Fibroblast of lung (primary cell): ENCODE data around the gene BBC3. TPM values are rescaled to one million over a fixed set of nuclear protein-coding genes. Genes with fewer than 3 reads are reported as not detected.
A peak's percentile ranks its signal among the peaks of the same experiment; 100 is the strongest.

Experiments used
- DNase-seq, 2 donors: peaks; one replicate each; pipeline versions ENCODE4 v3.0.0 to v3.0.0-alpha.2; 2010; ENCODE audit warnings: low read depth in 2 of 2
- H2AFZ ChIP-seq: 2 replicates; pipeline ENCODE4 v1.5.1; 2012; ENCODE audit warnings: low read length, control low read depth, inconsistent platforms
- H3K27ac ChIP-seq: 2 replicates; pipeline ENCODE4 v1.5.1; 2011; ENCODE audit warnings: low read length, control low read depth; ENCODE audit not compliant: insufficient read depth
- H3K27me3 ChIP-seq: 2 replicates; pipeline ENCODE4 v1.5.1; 2011; ENCODE audit warnings: mild to moderate bottlenecking, low read length; ENCODE audit not compliant: control insufficient read depth, insufficient read depth
- H3K36me3 ChIP-seq: 2 replicates; pipeline ENCODE4 v1.5.1; 2011; ENCODE audit warnings: low read length; ENCODE audit not compliant: control insufficient read depth, insufficient read depth
- H3K4me1 ChIP-seq: 2 replicates; pipeline ENCODE4 v1.5.1; 2011; ENCODE audit warnings: low read length; ENCODE audit not compliant: control insufficient read depth, insufficient read depth; ENCODE audit errors: extremely low read depth
- H3K4me2 ChIP-seq: 2 replicates; pipeline ENCODE4 v1.5.1; 2011; ENCODE audit warnings: low read length, control low read depth; ENCODE audit not compliant: insufficient read depth; ENCODE audit errors: extremely low read depth
- H3K4me3 ChIP-seq, 4 experiments: fragments of 200-600 bp in 1 of 4; sonication (generic) in 1 of 4; replicated peaks in 1 of 4; 2 replicates each; pipeline ENCODE4 v1.5.1; 2011 to 2016; ENCODE audit warnings: low read length in 4 of 4, low read depth in 3 of 4, mild to moderate bottlenecking in 3 of 4, control low read depth in 2 of 4, inconsistent platforms in 1 of 4, mixed read lengths in 1 of 4; ENCODE audit not compliant: insufficient read depth in 1 of 4; ENCODE audit errors: control extremely low read depth in 1 of 4
- H3K79me2 ChIP-seq: 2 replicates; pipeline ENCODE4 v1.5.1; 2012; ENCODE audit warnings: mild to moderate bottlenecking, low read length, inconsistent platforms; ENCODE audit not compliant: control insufficient read depth, insufficient read depth
- H3K9ac ChIP-seq: 2 replicates; pipeline ENCODE4 v1.5.1; 2011; ENCODE audit warnings: mild to moderate bottlenecking, low read length, control low read depth; ENCODE audit not compliant: insufficient read depth
- H3K9me3 ChIP-seq: 2 replicates; pipeline ENCODE4 v1.5.1; 2012; ENCODE audit warnings: low read depth, low read length; ENCODE audit not compliant: control insufficient read depth, insufficient read depth
- H4K20me1 ChIP-seq: 2 replicates; pipeline ENCODE4 v1.5.1; 2011; ENCODE audit warnings: low read length; ENCODE audit not compliant: control insufficient read depth, insufficient read depth; ENCODE audit errors: extremely low read depth
- EZH2 ChIP-seq: IDR thresholded peaks from 2 replicates; pipeline ENCODE4 v1.5.1; 2012; ENCODE audit warnings: low read length, control low read depth, mild to moderate bottlenecking; ENCODE audit errors: missing control alignments
- polyA plus RNA-seq, 2 donors: library from polyadenylated mRNA; depleted of rRNA in 1 of 2; stranded (reverse) in 1 of 2; unstranded in 1 of 2; fragments of >200 nt; gene quantifications; 2 replicates each; pipeline ENCODE4 v1.2.1, GENCODE V29; 2011 to 2012; ENCODE audit warnings: missing spikeins in 1 of 2
- total RNA-seq: library from RNA; depleted of rRNA; stranded (reverse); fragments of >200 nt; gene quantifications from 2 replicates; pipeline ENCODE4 v1.2.1, GENCODE V29; 2014
- TF ChIP-seq, protein P1 (sequence below), 2 donors: IDR thresholded peaks in 1 of 2; conservative IDR thresholded peaks in 1 of 2; 1 replicate in 1 of 2; 2 replicates in 1 of 2; pipeline ENCODE4 v1.5.1; 2011 to 2012; ENCODE audit warnings: low read length in 2 of 2, control low read depth in 1 of 2, inconsistent platforms in 1 of 2, low read depth in 1 of 2, mild to moderate bottlenecking in 1 of 2

BBC3 gene
- total and polyA plus RNA-seq, 2 donors (not counting 1 experiment from before 2014, with no cell fraction given): 2.4 to 37.7 TPM

- Histone ChIP-seq H3K4me3 (peak overlapping the region in 2 of 4 experiments; percentile 26 to 46), H3K9me3 (no peaks in the 10 kb centered on the region), H3K4me1 (peaks cover 14% of the 10 kb centered on the region), H3K9ac (no peak overlapping the region), H3K4me2 (peak overlapping the region; percentile 52), H4K20me1 (no peaks in the 10 kb centered on the region), H3K27me3 (no peaks in the 10 kb centered on the region), H2AFZ (peak overlapping the region; percentile 19), H3K27ac (no peak overlapping the region), H3K36me3 (no peaks in the 10 kb centered on the region), H3K79me2 (no peaks in the 10 kb centered on the region)
- no peak for TF ChIP-seq EZH2
- DNase-seq: peak in 1 of 2 donors; percentile 20
Measured at GRCh38 chr19:47239152-47239551, 8.2 kb upstream of the BBC3 start.

- TF ChIP-seq EZH2: no peak
- TF ChIP-seq, protein P1, sequence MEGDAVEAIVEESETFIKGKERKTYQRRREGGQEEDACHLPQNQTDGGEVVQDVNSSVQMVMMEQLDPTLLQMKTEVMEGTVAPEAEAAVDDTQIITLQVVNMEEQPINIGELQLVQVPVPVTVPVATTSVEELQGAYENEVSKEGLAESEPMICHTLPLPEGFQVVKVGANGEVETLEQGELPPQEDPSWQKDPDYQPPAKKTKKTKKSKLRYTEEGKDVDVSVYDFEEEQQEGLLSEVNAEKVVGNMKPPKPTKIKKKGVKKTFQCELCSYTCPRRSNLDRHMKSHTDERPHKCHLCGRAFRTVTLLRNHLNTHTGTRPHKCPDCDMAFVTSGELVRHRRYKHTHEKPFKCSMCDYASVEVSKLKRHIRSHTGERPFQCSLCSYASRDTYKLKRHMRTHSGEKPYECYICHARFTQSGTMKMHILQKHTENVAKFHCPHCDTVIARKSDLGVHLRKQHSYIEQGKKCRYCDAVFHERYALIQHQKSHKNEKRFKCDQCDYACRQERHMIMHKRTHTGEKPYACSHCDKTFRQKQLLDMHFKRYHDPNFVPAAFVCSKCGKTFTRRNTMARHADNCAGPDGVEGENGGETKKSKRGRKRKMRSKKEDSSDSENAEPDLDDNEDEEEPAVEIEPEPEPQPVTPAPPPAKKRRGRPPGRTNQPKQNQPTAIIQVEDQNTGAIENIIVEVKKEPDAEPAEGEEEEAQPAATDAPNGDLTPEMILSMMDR (conservative IDR thresholded peaks at IDR 0.05 in 1 of 2, IDR thresholded peaks at IDR 0.05 in 1 of 2; ENCODE audit: low read depth in 1 of 2, low read length in 2 of 2): no peak
- no peaks in the 10 kb centered on the region for H3K9me3 ChIP-seq
- no peak overlapping the region for H3K27ac ChIP-seq
- H3K79me2 ChIP-seq: no peaks in the 10 kb centered on the region
- no peak overlapping the region for H3K9ac ChIP-seq
- no peaks in the 10 kb centered on the region for H4K20me1 ChIP-seq
- no peaks in the 10 kb centered on the region for H3K27me3 ChIP-seq
- no peak overlapping the region for H3K4me2 ChIP-seq
- H2AFZ ChIP-seq: no peak overlapping the region
- H3K4me1 ChIP-seq: peaks cover 12% of the 10 kb centered on the region
- no peak for DNase-seq
- H3K4me3 ChIP-seq: no peak overlapping the region
- H3K36me3 ChIP-seq: no peaks in the 10 kb centered on the region
Measured at GRCh38 chr19:47236072-47236675, 5.2 kb upstream of the BBC3 start.

- Histone ChIP-seq H4K20me1 (no peaks in the 10 kb centered on the region), H3K27me3 (no peaks in the 10 kb centered on the region), H3K4me1 (peaks cover 14% of the 10 kb centered on the region), H3K9me3 (no peaks in the 10 kb centered on the region), H3K4me2 (peak overlapping the region; percentile 55), H3K27ac (peak overlapping the region; percentile 85), H3K36me3 (no peaks in the 10 kb centered on the region), H2AFZ (peak overlapping the region; percentile 77), H3K4me3 (peak overlapping the region; percentile 3 to 63 (median 34)), H3K9ac (peak overlapping the region; percentile 32), H3K79me2 (peaks cover 21% of the 10 kb centered on the region)
- DNase-seq: peak; percentile 74 to 79
- TF ChIP-seq EZH2: no peak
- TF ChIP-seq, protein P1 (conservative IDR thresholded peaks at IDR 0.05 in 1 of 2, IDR thresholded peaks at IDR 0.05 in 1 of 2; ENCODE audit: low read depth in 1 of 2, low read length in 2 of 2): no peak
Measured at GRCh38 chr19:47232422-47233211, 1.6 kb upstream of the BBC3 start.
